ENCODE data around the gene TUBGCP2. TPM values are rescaled to one million over a fixed set of nuclear protein-coding genes. Genes with fewer than 3 reads are reported as not detected.

Gene TUBGCP2
- total and polyA plus RNA-seq, 12 donors, result 31.5 to 77.6 (median 37.3) TPM

- peaks cover 0 to 55% (median 32%) of the 10 kb centered on the region in 9 donors for H3K36me3 ChIP-seq
These were observed 30.0 kb downstream of the TUBGCP2 start for GRCh38 chr10:133278577-133279265.

GRCh38 chr10:133277993-133278576 is 30.6 kb downstream of the TUBGCP2 start:
- Histone ChIP-seq H3K27me3 (peaks cover 0 to 33% (median 27%) of the 10 kb centered on the region in 7 donors), H3K4me3 (peak overlapping the region in 1 of 10 donors; percentile 54), H3K27ac (peak overlapping the region in 3 of 10 donors; percentile 41 to 94 (median 62)), H3K4me1 (peaks cover 0 to 62% (median 13%) of the 10 kb centered on the region in 9 donors), H3K9me3 (no peaks in the 10 kb centered on the region), H3K36me3 (peaks cover 0 to 49% (median 28%) of the 10 kb centered on the region in 9 donors)
- TF ChIP-seq CTCF (IDR thresholded peaks at IDR 0.05), result no peak
- intact Hi-C loops (cut with DNase I), result no loop called here
- ATAC-seq (peak in 1 of 8 donors; percentile 5), DNase-seq (no peak)
- WGBS, 2 donors, result 80 to 84% methylated on average over 12 of the region's 12 CpGs

More at GRCh38 chr10:133278577-133279265, 30.0 kb downstream of the TUBGCP2 start:
- Histone ChIP-seq H3K4me1 (peaks cover 0 to 62% (median 13%) of the 10 kb centered on the region in 9 donors), H3K4me3 (peak overlapping the region in 1 of 10 donors; percentile 54), H3K9me3 (no peaks in the 10 kb centered on the region), H3K27me3 (peaks cover 0 to 33% (median 27%) of the 10 kb centered on the region in 7 donors), H3K27ac (peak overlapping the region in 3 of 10 donors; percentile 41 to 94 (median 62))
- intact Hi-C loops (cut with DNase I), result no loop called here
- no peak for TF ChIP-seq CTCF (IDR thresholded peaks at IDR 0.05)
- ATAC-seq, result peak in 7 of 8 donors; percentile 6 to 46 (median 31)
- WGBS, 2 donors, result 76 to 79% methylated on average over 19 of the region's 19 CpGs
- DNase-seq, result peak in 1 of 2 donors; percentile 21

GRCh38 chr10:133277277-133277992 is 31.2 kb downstream of the TUBGCP2 start:
- peak overlapping the region in 1 of 10 donors; percentile 54 for H3K4me3 ChIP-seq

More at GRCh38 chr10:133277277-133277992, 31.2 kb downstream of the TUBGCP2 start:
- peaks cover 0 to 33% (median 27%) of the 10 kb centered on the region in 7 donors for H3K27me3 ChIP-seq
- WGBS, 2 donors, result 66 to 69% methylated on average over 25 of the region's 25 CpGs
- no peaks in the 10 kb centered on the region for H3K9me3 ChIP-seq
- peaks cover 0 to 62% (median 13%) of the 10 kb centered on the region in 9 donors for H3K4me1 ChIP-seq
- TF ChIP-seq CTCF (IDR thresholded peaks at IDR 0.05), result no peak
- intact Hi-C loops (cut with DNase I), result no loop called here
- H3K27ac ChIP-seq, result peak overlapping the region in 3 of 10 donors; percentile 41 to 94 (median 62)
- ATAC-seq (no peak), DNase-seq (no peak)
- H3K36me3 ChIP-seq, result peaks cover 0 to 48% (median 22%) of the 10 kb centered on the region in 9 donors
